Endothelial cell of umbilical vein (primary cell): ENCODE data around the gene CCDC180. TPM values are rescaled to one million over a fixed set of nuclear protein-coding genes. Genes with fewer than 3 reads are reported as not detected.

Source experiments
- BruUV-seq: library from RNA; stranded (reverse); fragments of 400-500 nt; replicated peaks from 2 replicates; lab custom pipeline; 2021; lab: Mats Ljungman, UMichigan
- CTCF ChIA-PET: fragments of 300-600, 350-600 bp; sonication (Branson Sonifier 250); formaldehyde crosslinking; loops from one replicate; lab custom pipeline; 2021; ENCODE audit warnings: antibody characterized with exemption, inconsistent platforms; lab: Charles Lee
- POLR2A ChIA-PET: fragments of 300-600, 350-600 bp; sonication (Branson Sonifier 250); formaldehyde crosslinking; loops from one replicate; lab custom pipeline; 2021; ENCODE audit warnings: antibody characterized with exemption, inconsistent platforms; lab: Charles Lee
- DNase-seq: peaks from one replicate; pipeline ENCODE4 v3.0.0-alpha.2; 2011; ENCODE audit warnings: low read depth, low spot score
- FAIRE-seq: peaks from 2 replicates; lab custom pipeline; 2011; peaks lifted over from hg19 to GRCh38; lab: Jason Lieb, UNC
- H2AFZ ChIP-seq: 2 replicates; pipeline ENCODE4 v1.6.0; 2012; ENCODE audit warnings: low read depth, low read length, control low read depth, inconsistent platforms
- H3K27ac ChIP-seq: 2 replicates; pipeline ENCODE4 v1.5.1; 2011; ENCODE audit warnings: low read depth, mild to moderate bottlenecking, control low read depth, low read length, moderate library complexity; ENCODE audit not compliant: insufficient read depth
- H3K27me3 ChIP-seq, 2 experiments: 2 replicates each; pipeline versions ENCODE4 v1.6.0 to v1.6.1; 2011; ENCODE audit warnings: low read length in 2 of 2, mixed read lengths in 1 of 2; ENCODE audit not compliant: control insufficient read depth in 2 of 2, insufficient read depth in 2 of 2
- H3K36me3 ChIP-seq, 2 experiments: 2 replicates in 1 of 2; 3 replicates in 1 of 2; pipeline ENCODE4 v1.5.1; 2011; ENCODE audit warnings: low read length in 2 of 2, mild to moderate bottlenecking in 1 of 2, moderate library complexity in 1 of 2; ENCODE audit not compliant: control insufficient read depth in 2 of 2, insufficient read depth in 2 of 2; ENCODE audit errors: extremely low read depth in 1 of 2
- H3K4me1 ChIP-seq: 3 replicates; pipeline ENCODE4 v1.5.1; 2011; ENCODE audit warnings: mild to moderate bottlenecking, low read length; ENCODE audit not compliant: control insufficient read depth, insufficient read depth; ENCODE audit errors: extremely low read depth
- H3K4me2 ChIP-seq: 2 replicates; pipeline ENCODE4 v1.6.1; 2011; ENCODE audit warnings: low read length, control low read depth, mixed read lengths; ENCODE audit not compliant: insufficient read depth
- H3K4me3 ChIP-seq, 3 experiments: fragments of 200-600 bp in 1 of 3; sonication (generic), shearing (Covaris generic) in 1 of 3; replicated peaks in 1 of 3; 2 replicates each; pipeline ENCODE4 v1.5.1; 2011 to 2016; ENCODE audit warnings: control low read depth in 3 of 3, low read length in 3 of 3, mild to moderate bottlenecking in 2 of 3, inconsistent platforms in 1 of 3, low read depth in 1 of 3, moderate library complexity in 1 of 3; ENCODE audit not compliant: insufficient read depth in 1 of 3
- H3K79me2 ChIP-seq: 2 replicates; pipeline ENCODE4 v1.6.0; 2012; ENCODE audit warnings: low read length, inconsistent platforms; ENCODE audit not compliant: control insufficient read depth, insufficient read depth
- H3K9ac ChIP-seq: replicated peaks from 2 replicates; pipeline ENCODE3; 2011; ENCODE audit warnings: low read length, control low read depth; ENCODE audit not compliant: insufficient read depth; ENCODE audit errors: extremely low read depth
- H3K9me1 ChIP-seq: replicated peaks from 3 replicates; pipeline ENCODE4 v1.6.0; 2011; ENCODE audit warnings: mild to moderate bottlenecking, low read length; ENCODE audit not compliant: control insufficient read depth, insufficient read depth; ENCODE audit errors: extremely low read depth
- H3K9me3 ChIP-seq: replicated peaks from 2 replicates; pipeline ENCODE4 v1.5.1; 2012; ENCODE audit warnings: low read length, inconsistent platforms; ENCODE audit not compliant: control insufficient read depth, insufficient read depth
- H4K20me1 ChIP-seq: replicated peaks from 2 replicates; pipeline ENCODE3; 2011; ENCODE audit warnings: mild to moderate bottlenecking, low read length; ENCODE audit not compliant: control insufficient read depth, insufficient read depth; ENCODE audit errors: extremely low read depth
- POLR2AphosphoS5 ChIP-seq: IDR thresholded peaks from 2 replicates; pipeline ENCODE4 v1.6.1; 2012; ENCODE audit warnings: low read depth, mild to moderate bottlenecking, control low read depth, low read length, moderate library complexity; ENCODE audit not compliant: insufficient read depth
- dilution Hi-C: fragments of 300-500 bp; cut with MboI; formaldehyde crosslinking; loops from one replicate; pipeline ENCODE4 v1.15.0; 2019; ENCODE audit warnings: low sequenced_read_pairs; ENCODE audit not compliant: extremely low pct_ligation_motif_present
- intact Hi-C: fragments of 100-400 bp; cut with micrococcal nuclease; formaldehyde crosslinking; loops from one replicate; pipeline ENCODE4 v1.10.0; 2022
- polyA plus RNA-seq, 4 experiments: library from polyadenylated mRNA; depleted of rRNA in 3 of 4; stranded (reverse) in 3 of 4; unstranded in 1 of 4; fragments of >200 nt; gene quantifications; 2 replicates each; pipeline versions ENCODE4 v1.2.1 to v1.2.3, GENCODE V29; 2011 to 2012; ENCODE audit warnings: missing spikeins in 1 of 4
- small RNA-seq: library from RNA; depleted of rRNA; stranded (forward); fragments of <200 nt; gene quantifications from one replicate; pipeline ENCODE3, GENCODE V24; 2012; ENCODE audit warnings: low replicate concordance, low read depth; ENCODE audit not compliant: insufficient read depth, insufficient read length
- total RNA-seq: library from RNA; stranded (reverse); gene quantifications from 2 replicates; pipeline ENCODE4 v1.2.3, GENCODE V29; 2021
- TF ChIP-seq, protein P1 (sequence below), 2 donors: IDR thresholded peaks; 1 replicate in 1 of 2; 2 replicates in 1 of 2; pipeline ENCODE4 v1.5.1; 2011; ENCODE audit warnings: low read length in 2 of 2, mild to moderate bottlenecking in 2 of 2, moderate library complexity in 2 of 2, control low read depth in 1 of 2, inconsistent platforms in 1 of 2, low read depth in 1 of 2; ENCODE audit not compliant: insufficient read depth in 1 of 2; ENCODE audit errors: extremely low read depth in 1 of 2

Gene CCDC180
- total and polyA plus RNA-seq, 2 donors (not counting 3 experiments of a cell fraction or from before 2014, with no cell fraction given): 0.30 to 2.5 TPM

DNA sequence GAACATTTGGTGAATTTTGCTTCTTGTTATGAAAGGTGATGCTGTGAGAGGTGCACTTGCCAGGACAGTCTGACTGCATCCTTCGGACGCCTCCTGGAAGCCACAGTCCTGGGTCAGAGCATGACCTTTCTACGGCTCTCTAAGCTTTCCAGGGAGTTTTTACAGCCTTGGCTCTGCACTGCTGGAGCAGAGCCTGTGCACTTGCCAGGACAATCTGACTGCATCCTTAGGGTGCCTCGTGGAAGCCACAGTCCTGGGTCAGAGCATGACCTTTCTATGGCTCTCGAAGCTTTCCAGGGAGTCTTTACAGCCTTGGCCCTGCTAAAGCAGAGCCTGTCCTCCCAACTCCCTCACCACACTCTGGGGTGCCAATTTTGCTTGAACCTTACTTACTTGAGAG lies 49.6 kb downstream of the CCDC180 start:
- no peaks in the 10 kb centered on the region for H4K20me1 ChIP-seq
- DNase-seq: no peak
- H3K27me3 ChIP-seq: no peaks in the 10 kb centered on the region
- TF ChIP-seq POLR2AphosphoS5: no peak
- TF ChIP-seq, protein P1, sequence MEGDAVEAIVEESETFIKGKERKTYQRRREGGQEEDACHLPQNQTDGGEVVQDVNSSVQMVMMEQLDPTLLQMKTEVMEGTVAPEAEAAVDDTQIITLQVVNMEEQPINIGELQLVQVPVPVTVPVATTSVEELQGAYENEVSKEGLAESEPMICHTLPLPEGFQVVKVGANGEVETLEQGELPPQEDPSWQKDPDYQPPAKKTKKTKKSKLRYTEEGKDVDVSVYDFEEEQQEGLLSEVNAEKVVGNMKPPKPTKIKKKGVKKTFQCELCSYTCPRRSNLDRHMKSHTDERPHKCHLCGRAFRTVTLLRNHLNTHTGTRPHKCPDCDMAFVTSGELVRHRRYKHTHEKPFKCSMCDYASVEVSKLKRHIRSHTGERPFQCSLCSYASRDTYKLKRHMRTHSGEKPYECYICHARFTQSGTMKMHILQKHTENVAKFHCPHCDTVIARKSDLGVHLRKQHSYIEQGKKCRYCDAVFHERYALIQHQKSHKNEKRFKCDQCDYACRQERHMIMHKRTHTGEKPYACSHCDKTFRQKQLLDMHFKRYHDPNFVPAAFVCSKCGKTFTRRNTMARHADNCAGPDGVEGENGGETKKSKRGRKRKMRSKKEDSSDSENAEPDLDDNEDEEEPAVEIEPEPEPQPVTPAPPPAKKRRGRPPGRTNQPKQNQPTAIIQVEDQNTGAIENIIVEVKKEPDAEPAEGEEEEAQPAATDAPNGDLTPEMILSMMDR (IDR thresholded peaks at IDR 0.05; ENCODE audit: extremely low read depth in 1 of 2, insufficient read depth in 1 of 2, low read depth in 1 of 2, low read length in 2 of 2): no peak
- no peak overlapping the region for H3K27ac ChIP-seq
- H3K9ac ChIP-seq: no peak overlapping the region
- no peaks in the 10 kb centered on the region for H3K36me3 ChIP-seq
- H3K4me1 ChIP-seq: no peaks in the 10 kb centered on the region
- H3K9me1 ChIP-seq: no peaks in the 10 kb centered on the region
- dilution Hi-C loops: no loop called here
- intact Hi-C loops: no loop called here
- no peak overlapping the region for H3K4me2 ChIP-seq
- FAIRE-seq: no peak
- ChIA-PET POLR2A (no interaction called here), CTCF (interaction anchor here (0.9 to 1.5 kb wide), 2 partner anchors 8 to 500 kb away, joined by 3 read pairs; no protein-coding TSS in a partner anchor)
- H3K9me3 ChIP-seq: no peaks in the 10 kb centered on the region
- H3K4me3 ChIP-seq: no peak overlapping the region
- H3K79me2 ChIP-seq: no peaks in the 10 kb centered on the region
- BruUV-seq: no TSS peak
- H2AFZ ChIP-seq: no peak overlapping the region

Small RNA genes lying within 50 kb of the gene (small RNA-seq; reads per million reads assigned to genes)
- not detected for gene AL512590.2
- not detected for gene CCDC180

Other genes with a start within 250 kb of the CCDC180 start
- 11.2 and 11.5 TPM in 2 replicates for gene TDRD7, start 104.4 kb downstream of the CCDC180 start, total RNA-seq
- 3.7 and 4.9 TPM in 2 replicates for gene TDRD7, start 104.4 kb downstream of the CCDC180 start, polyA plus RNA-seq
- 0.74 and 1.4 TPM in 2 replicates for gene TMOD1, start 194.0 kb downstream of the CCDC180 start, total RNA-seq
- 0.13 and 0.26 TPM in 2 replicates for gene TMOD1, start 194.0 kb downstream of the CCDC180 start, polyA plus RNA-seq